Stimulated activated CD8-positive, alpha-beta memory T cell treated with anti-CD3 and anti-CD28 coated beads, Interleukin-15, amount 100 ng/mL, for 48 hours (primary cell): ENCODE measurements around the gene KAT6B.

Experiments
- DNase-seq, 2 donors: peaks; one replicate each; pipeline ENCODE4 v3.0.0-alpha.2; 2020; ENCODE audit warnings: low read depth in 2 of 2

KAT6B gene

DNA sequence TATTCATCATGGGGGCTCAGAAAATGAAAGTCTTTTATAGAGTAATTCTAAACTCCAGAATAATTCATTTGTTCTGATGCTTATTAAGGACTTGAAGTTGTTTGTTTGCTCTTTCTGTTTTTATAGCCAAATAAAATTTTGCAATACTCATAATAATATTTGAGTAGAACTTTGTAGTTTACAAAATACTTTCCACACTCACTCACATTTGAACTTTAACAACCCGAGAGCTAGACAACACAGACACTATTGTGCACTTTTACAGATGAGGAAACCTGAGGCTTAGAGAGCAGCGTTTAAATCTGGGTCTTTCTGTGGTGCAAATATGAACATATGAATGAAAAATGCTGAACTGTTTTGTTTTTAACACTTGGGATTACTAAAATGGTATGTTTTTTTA, 126.8 kb downstream of the KAT6B start:
- no peak for DNase-seq

DNA sequence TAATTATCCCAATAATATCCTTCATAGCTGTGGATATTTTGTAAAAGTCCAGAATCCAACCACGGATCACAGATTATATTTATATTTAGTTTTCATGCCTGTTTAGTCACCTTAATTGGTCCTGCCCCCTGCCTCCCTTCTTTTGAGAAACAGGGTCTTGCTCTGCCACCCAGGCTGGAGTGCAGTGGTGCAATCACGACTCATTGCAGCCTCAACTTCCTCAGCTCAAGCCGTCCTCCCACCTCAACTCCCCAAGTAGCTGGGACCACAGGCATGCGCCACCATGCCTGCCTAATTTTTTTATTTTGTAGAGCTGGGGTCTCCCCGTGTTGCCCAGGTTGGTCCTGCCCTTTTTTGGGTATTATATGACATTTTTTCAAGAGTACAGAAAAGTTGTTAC, 129.4 kb downstream of the KAT6B start:
- no peak for DNase-seq

DNA sequence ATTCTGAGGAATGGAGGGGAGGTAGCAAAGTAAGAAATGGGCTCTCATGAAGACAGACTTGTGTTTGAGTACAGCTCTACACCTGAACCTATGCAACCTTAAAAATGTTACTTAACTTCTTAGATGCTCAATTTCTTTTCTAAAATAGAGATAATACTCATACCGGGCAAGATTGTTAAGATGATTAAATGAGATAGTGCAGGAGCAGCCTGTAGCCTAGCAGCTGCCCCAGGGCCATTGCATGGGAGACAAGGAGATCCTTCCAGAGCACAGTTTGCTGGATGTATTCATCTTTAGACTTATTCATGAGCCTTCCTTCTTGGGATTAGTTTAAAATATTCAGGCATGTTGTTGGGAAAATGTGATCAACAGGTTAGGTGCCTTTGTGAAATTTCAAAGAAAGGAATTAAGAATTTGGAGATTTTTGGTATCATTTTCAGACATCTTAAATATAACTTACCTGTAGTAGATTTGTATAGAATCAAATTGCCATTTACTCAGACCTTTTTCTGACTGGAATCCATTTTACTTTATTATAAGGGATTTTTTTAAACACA, 130.2 kb downstream of the KAT6B start:
- no peak for DNase-seq

DNA sequence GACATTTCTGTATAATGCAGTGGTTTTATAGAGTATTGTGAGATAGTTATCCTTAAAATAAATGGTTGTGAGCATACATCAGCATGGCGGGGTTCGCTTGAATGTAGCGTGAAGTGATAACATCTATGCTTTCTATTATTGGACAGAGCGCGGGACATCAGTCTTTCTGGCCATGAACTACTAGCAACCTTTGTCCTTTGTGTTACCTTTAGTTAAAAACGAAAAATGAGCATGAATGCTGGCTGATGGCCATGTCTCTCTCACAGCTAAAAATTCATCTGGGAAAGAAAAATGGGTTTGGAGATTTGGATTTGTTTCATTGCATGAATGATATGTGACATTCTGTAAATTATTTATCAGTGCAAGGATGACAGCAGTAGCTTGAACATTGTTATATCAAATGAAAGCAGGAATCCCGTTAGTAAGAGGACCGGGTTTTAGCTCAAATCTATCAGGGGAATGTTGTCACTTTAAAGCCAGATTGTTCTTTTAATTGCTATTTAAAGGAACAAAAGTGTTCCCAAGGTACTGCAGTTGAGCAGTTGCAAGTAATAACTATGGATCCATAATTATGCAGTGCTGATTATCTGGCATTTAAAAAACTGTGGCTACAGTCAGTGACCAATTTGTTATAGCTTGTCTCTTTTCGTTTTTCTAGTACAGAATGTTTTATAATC, 131.0 kb downstream of the KAT6B start:
- DNase-seq, result no peak

DNA sequence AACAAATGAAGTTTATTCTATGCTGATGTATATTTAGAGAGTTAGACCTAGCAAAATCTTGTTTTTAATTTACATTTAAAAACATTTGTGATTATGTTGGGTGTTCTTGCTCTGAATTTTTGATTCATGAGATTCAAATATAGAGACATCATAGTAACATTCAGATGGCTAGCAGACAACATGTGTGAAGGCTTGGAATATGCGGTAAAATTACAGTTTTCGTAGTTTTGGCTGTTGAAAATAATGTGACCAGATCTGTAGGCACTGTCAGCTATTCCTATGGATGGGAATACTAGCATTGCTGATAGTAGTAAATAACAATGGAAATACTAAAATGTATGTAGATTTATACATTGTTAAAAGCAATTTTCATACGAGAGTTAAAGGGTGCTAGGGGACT, 131.9 kb downstream of the KAT6B start:
- DNase-seq, result no peak

DNA sequence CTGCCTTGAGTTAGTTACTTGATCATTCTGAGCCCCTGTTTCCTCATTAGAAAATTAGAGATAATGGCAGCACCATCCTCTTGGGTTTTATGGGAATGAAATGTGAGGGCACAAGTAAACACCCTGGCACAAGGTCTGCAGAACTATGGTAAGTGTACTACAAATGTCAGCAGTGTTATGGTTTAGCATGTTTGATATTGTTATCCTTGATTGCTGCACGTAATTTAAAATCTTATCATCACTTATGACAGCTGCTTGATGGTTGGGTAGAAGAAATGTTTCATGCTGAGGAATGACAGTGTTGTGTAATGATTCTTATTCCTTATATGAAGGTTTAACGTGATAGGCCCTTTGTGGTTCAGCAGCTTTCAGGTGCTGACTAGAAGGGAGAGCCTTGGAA, 134.3 kb downstream of the KAT6B start:
- no peak for DNase-seq

DNA sequence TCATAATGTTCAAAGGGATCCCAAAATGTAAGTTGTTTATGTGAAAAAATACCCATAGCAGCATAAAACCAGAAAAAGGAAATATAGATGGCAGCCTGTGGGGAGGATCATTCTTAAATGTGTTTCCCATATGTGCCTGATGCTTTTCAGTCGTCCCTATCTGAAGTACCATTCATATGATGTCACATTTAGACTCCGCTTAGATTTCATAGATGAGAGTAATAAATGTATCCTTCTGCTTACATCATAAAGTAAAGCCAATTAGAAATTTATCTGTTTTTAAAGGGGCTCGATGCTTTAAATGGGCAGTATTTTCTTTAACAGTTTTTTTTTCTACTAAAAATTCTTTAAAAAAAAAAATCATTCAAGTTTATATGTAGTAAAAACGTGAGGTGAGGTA, 136.1 kb downstream of the KAT6B start:
- DNase-seq, result no peak

DNA sequence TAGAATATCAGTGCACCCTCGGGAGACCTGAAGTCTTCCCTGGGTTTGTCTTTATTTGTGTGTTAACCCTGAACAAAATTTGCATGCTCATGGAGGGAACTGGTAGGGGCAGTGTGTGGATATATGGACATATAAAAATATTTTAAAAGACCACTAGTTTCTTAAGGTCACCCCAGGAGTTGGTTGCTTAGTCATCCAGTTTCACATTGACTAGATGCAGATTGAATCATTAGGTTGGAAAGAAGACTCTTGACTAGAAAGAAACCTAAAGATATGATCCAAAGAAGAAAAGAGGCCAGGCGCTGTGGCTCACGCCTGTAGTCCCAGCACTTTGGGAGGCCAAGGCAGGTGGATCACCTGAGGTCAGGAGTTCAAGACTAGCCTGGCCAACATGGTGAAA, 137.1 kb downstream of the KAT6B start:
- no peak for DNase-seq

DNA sequence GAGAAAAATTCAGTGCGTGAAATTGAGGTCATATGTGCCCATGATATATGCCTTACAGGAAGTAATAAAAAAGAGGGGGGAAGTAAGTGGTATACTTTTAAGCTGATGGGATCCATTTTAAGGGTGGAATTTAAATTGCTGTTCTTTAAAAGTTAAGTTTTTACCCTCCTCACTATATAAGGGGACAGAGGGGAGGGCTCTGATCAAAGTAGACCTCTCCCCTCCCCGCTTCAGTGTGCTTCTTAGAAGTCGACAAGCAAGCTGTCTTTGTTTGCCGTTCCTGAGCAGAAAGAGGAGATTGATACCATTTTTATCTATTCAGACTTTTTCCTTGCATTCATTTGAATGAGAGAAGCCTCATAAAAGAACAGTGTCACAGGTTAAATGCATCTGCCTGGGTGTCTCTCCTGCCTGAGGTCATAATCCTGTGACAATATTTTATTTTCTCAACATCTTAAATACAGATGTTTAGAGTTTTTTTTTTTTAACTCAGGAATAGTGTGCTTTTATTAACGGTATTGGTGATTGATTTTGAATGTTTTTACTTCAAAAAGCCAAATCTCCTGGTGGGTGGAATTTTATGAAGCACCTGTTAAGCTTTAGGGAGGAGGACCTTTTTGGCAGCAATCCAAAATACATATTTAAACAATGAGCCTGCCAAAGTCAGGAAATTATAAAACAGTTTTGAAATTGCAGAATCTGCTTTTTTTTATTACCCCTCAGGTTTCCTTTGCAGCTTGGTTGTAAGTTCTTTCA, 141.7 kb downstream of the KAT6B start:
- no peak for DNase-seq

DNA sequence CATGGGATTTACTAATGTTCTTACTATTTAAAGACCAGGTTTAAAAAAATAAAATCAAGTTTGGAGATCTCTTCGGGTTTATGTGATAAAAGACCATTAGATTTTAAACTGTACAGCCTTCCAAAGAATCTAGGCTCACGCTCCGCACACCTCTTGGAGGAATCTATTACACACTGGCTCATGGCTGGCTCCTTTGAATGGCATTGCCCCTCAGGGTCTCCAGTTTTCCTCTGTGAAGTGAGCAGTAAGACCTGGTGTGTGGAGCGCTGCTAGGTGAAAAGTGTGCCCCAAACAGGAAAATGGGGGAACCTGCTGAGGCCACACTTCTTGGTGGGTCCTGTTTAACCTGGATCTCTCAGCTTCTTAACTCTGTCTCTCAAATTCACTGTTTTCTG, 142.3 kb downstream of the KAT6B start:
- no peak for DNase-seq

DNA sequence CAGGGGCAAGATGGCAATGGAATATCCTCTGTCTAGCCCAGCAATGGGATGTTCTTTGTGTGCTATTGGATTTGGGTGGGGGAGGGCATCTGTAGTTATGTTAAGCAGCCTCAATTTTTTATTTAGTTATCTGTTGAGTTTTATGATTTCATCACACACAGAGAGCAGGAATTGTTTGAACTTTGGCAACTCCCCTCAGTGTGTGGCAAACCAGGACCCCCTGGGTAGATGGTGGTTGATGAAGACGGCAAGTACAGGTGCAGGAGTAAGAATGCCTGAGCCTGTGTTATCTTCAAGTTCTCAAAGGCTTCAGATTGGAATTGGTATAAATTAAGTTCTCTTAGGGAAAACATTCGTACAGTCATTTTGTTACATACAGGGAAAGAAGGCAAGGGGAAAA, 142.7 kb downstream of the KAT6B start:
- DNase-seq, result no peak

DNA sequence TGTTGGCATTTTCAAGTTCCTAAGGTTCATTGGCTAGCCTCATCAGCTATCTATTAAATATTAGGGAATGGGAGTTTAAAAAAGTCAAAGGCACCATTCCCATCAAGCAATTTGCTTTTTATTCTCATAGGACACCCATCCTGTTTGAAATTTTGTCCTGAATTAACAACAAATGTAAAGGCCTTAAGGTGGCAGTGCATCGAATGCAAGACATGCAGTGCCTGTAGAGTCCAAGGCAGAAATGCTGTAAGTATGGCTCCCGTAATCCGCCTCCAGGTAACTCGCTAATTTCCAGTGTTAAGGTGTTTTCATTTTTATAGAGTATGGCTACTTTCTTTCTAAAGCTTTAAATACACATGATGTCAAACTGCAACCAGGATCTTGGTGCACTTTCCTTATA, 143.1 kb downstream of the KAT6B start:
- DNase-seq, result no peak

DNA sequence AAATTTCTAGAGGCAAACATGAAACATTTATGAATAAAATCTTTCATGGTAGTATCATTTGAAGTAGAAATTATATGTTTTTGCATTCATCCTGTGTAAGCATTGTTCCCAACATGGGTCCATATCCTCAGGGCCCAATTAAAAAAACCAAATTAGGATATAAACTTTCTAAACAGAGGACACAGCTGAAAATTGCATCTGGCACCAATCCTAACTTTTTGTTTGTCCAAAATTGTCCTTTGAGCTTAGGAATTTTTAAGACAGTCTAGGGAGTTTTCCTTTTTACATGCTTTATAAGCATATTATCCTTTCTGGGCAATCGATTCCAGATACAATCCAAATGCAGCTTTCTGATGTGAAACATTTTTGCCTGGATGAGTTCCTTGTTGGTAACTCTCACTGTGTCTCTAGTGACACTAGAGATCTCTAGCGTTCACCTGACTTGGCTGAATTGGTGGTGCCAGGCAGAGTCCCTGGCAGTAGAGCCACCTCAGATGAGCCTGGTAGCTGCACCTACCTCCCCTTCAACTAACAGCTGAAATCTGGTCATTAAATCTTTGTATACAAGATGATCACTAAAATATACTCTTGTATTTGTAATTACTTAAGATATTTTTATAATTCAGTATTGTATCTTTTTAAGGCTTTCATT, 147.5 kb downstream of the KAT6B start:
- DNase-seq, result no peak

DNA sequence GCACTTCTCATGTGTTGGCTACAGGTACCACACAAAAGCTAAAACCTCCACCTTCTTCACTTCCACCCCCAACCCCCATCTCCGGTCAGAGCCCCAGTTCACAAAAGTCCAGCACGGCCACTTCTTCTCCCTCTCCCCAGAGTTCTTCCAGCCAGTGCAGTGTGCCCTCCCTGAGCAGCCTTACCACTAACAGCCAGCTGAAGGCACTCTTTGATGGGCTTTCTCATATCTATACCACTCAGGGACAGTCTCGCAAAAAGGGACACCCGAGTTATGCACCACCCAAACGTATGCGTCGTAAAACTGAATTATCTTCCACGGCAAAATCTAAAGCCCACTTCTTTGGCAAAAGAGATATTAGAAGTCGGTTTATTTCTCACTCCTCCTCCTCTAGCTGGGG, 149.4 kb downstream of the KAT6B start:
- no peak for DNase-seq

DNA sequence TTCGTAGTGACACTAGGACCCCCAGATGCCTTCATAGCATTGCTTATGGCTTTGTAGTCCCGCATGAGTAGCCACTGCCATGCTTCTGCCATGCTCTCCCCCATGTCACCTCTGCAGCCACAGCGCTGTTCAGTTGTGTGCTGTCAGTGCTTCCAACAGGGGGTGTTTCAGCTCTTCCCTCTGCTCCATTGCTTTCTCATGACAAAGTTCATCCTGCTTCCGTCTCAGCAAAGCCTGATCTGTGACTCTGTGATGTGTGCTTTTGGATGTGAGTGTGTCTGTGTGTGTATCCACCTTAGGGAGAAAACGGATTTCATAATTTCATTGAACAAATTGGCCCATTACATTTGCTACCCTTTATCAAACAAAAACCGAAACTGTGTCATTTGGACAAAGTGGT, 150.2 kb downstream of the KAT6B start:
- no peak for DNase-seq

DNA sequence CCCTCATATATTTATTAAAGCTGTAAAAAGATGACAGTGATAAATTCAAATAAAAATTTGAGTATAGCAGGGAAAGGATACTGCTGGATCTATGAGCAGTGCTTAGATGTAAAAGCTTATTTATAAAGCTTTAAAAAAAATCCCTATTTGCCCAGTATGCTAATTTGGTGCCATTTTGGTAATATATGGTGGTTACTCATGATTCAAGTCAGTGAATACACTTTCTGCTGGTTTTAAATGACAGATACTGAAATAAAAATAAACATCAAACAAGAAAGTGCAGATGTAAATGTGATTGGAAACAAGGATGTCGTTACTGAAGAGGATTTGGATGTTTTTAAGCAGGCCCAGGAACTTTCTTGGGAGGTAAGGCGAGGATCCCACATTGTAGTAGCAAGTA, 150.7 kb downstream of the KAT6B start:
- DNase-seq, result no peak

DNA sequence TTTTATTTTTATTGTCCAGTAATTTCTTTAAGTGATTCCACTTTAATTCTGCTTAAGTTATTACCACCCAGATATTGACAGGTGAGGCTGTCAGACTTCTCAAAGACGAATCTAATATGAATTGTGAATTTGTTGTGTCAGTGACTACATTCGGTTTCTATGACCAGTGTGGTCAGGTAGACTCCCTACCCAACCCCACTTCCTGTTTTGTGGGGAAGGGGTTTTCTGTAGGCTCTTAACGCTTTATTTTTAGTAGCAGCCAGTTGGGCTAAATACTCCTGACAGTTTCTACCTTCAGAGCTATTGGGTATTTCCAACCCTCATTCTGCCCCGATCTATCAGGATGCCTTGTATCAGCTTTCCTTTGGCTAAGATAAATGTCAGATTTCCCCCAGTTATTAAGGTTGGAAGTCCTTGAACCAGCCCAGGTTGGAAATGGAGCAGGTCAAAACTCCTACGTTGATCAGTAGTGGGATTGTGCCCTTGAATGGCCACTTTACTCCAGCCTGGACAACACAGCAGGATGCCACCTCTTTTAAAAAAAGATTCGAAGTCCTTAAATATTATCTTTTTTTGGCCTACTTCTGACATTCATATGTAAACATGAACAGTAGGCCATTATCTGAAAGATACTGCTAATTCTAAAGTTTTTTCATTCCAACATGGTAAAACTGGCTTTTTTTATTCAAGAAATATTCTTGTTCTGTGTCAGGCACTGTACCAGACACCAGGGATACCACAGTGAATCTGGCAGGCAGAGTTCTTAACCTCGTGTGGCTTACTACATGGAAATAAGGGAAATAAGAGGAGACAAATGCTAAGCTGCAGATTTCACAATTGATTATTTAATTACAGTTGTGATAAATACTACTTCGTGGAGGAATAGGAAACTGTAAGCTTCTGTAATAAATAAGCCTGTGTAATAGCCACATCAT, 151.8 kb downstream of the KAT6B start:
- DNase-seq, result peak; percentile 19 to 34

DNA sequence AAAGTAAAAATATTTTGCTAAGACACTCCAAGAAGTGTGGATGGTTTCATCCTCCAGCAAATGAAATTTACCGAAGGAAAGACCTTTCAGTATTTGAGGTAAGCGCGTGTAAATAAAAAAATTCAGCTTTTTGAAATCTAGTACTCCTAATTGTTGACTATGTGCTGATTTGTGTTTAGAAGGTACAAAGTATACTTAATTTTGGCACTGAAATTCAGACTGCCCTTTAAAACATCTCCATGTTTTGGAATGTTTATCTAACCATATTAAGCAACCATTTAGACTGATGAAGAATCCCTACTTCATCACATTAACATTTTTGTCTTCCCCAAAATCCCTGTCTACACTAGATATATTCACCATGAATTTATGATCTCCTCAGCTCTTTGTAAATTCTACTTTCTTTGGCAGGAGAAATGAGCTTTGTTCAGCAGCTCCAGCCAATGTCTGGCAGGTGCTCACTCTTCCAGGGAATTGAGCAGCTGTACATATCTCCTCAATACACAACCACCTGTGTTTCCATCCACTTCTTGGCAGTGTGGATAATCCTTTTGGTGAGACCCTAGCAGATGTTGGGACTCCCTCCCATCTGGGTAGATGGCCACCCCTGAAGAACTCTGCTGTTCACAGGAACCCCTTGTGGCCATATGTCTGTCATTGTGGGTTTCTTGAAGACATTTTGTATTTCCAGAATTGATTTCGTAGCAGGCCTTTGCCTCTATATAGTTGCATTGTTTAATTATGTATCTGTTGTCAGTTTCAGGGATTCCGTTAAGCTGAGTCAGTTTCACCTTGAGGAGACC, 155.6 kb downstream of the KAT6B start:
- no peak for DNase-seq

DNA sequence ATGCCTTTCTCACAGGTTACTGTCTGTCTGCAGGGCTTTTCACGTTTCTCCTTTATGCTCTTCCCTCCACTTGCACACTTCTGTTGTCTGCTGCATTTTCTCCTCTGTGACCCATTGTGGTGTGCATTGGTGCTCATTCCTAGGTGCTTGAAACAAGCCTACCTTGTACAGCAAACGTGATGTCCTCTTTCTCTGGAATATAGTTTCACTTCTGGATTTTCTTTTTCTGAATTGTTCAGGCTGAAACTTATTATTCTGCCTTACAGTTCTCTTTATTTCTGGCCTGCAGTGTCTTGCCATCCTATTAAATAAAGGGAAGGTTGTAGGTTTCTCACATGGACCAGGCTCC, 156.2 kb downstream of the KAT6B start:
- no peak for DNase-seq

DNA sequence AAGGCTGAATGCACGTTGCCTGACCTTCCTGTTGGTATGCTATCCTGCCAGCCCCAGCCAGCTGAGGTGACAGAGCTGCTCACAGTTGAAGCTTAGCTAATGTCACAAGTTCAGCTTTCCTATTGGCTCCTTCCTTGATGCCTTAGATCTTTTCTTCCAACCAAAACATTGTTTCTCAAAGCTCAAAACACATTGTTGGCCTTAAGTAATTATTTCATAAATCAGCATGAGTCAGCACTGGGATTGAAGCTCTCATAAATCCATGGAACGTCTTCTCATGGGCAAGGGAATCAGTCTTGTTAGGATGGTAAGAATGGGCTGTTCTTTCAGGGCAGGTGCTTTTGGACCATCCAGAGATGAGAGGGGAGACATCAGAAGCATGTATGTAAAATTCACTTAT, 157.0 kb downstream of the KAT6B start:
- DNase-seq, result no peak
